Neutrophil (primary cell): ENCODE results near the gene PIAS1.
A peak's percentile ranks its signal among the peaks of the same experiment; 100 is the strongest.

Experiments
- H3K27ac ChIP-seq: fragments of 200-600 bp; sonication (generic); 2 replicates; pipeline ENCODE4 v1.5.1; 2016; ENCODE audit warnings: mild to moderate bottlenecking, moderate library complexity
- H3K27me3 ChIP-seq: fragments of 200-600 bp; sonication (generic); 2 replicates; pipeline ENCODE4 v1.6.0; 2016; ENCODE audit warnings: mild to moderate bottlenecking
- H3K36me3 ChIP-seq: fragments of 200-600 bp; sonication (generic); 2 replicates; pipeline ENCODE4 v1.5.1; 2017
- H3K4me1 ChIP-seq, 2 experiments: fragments of 200-600 bp in 1 of 2; sonication (generic) in 1 of 2; 1 replicate in 1 of 2; 2 replicates in 1 of 2; pipeline versions ENCODE4 v1.5.1 to v1.6.1; 2013 to 2016; ENCODE audit warnings: low read depth in 1 of 2, low read length in 1 of 2, mild to moderate bottlenecking in 1 of 2, moderate library complexity in 1 of 2; ENCODE audit not compliant: control insufficient read depth in 1 of 2, insufficient read depth in 1 of 2
- H3K4me3 ChIP-seq, 2 experiments: fragments of 200-600 bp in 1 of 2; sonication (generic) in 1 of 2; 1 replicate in 1 of 2; 2 replicates in 1 of 2; pipeline ENCODE4 v1.5.1; 2013 to 2016; ENCODE audit warnings: low read depth in 1 of 2, low read length in 1 of 2, mild to moderate bottlenecking in 1 of 2, moderate library complexity in 1 of 2
- H3K9me3 ChIP-seq: fragments of 200-600 bp; sonication (generic); 2 replicates; pipeline ENCODE4 v1.5.1; 2016
- CTCF ChIP-seq: fragments of 200-600 bp; sonication (generic); IDR thresholded peaks from 2 replicates; pipeline ENCODE4 v1.5.1; 2016; ENCODE audit warnings: antibody characterized with exemption

The PIAS1 gene

GRCh38 chr15:68103603-68104002 is 49.5 kb downstream of the PIAS1 start:
- Histone ChIP-seq H3K36me3 (peaks cover 6% of the 10 kb centered on the region), H3K4me3 (no peak overlapping the region), H3K27ac (no peak overlapping the region), H3K27me3 (no peaks in the 10 kb centered on the region), H3K4me1 (peaks cover 29 to 30% of the 10 kb centered on the region in 2 experiments), H3K9me3 (no peaks in the 10 kb centered on the region)
- TF ChIP-seq CTCF = no peak

GRCh38 chr15:68106656-68107055 is 52.5 kb downstream of the PIAS1 start:
- Histone ChIP-seq H3K4me3 (no peak overlapping the region), H3K36me3 (peaks cover 6% of the 10 kb centered on the region), H3K9me3 (no peaks in the 10 kb centered on the region), H3K27ac (no peak overlapping the region), H3K4me1 (peaks cover 2 to 3% of the 10 kb centered on the region in 2 experiments), H3K27me3 (no peaks in the 10 kb centered on the region)
- TF ChIP-seq CTCF = no peak

- Histone ChIP-seq H3K9me3 (no peaks in the 10 kb centered on the region), H3K27me3 (no peaks in the 10 kb centered on the region), H3K36me3 (peaks cover 6% of the 10 kb centered on the region), H3K4me1 (peaks cover 0 to 6% of the 10 kb centered on the region in 2 experiments), H3K4me3 (no peak overlapping the region), H3K27ac (no peak overlapping the region)
- TF ChIP-seq CTCF = no peak
Measured at GRCh38 chr15:68107142-68107541, 53.0 kb downstream of the PIAS1 start.

- Histone ChIP-seq H3K27me3 (no peaks in the 10 kb centered on the region), H3K27ac (peak overlapping the region; percentile 59), H3K9me3 (no peaks in the 10 kb centered on the region), H3K4me1 (peaks cover 19 to 42% of the 10 kb centered on the region in 2 experiments), H3K36me3 (no peaks in the 10 kb centered on the region), H3K4me3 (no peak overlapping the region)
- TF ChIP-seq CTCF = no peak
Measured at GRCh38 chr15:68112706-68113105, 58.6 kb downstream of the PIAS1 start.

- Histone ChIP-seq H3K4me1 (peaks cover 19 to 42% of the 10 kb centered on the region in 2 experiments), H3K4me3 (no peak overlapping the region), H3K36me3 (no peaks in the 10 kb centered on the region), H3K27me3 (no peaks in the 10 kb centered on the region), H3K27ac (peak overlapping the region; percentile 59), H3K9me3 (no peaks in the 10 kb centered on the region)
- no peak for TF ChIP-seq CTCF
Measured at GRCh38 chr15:68113273-68113672, 59.2 kb downstream of the PIAS1 start.

- H3K4me3 ChIP-seq = peak overlapping the region in 1 of 2 experiments; percentile 23
- H3K9me3 ChIP-seq = no peaks in the 10 kb centered on the region
- no peak for TF ChIP-seq CTCF
- peaks cover 19 to 42% of the 10 kb centered on the region in 2 experiments for H3K4me1 ChIP-seq
- H3K36me3 ChIP-seq = no peaks in the 10 kb centered on the region
- peak overlapping the region; percentile 59 for H3K27ac ChIP-seq
- no peaks in the 10 kb centered on the region for H3K27me3 ChIP-seq
Measured at GRCh38 chr15:68113751-68114150, 59.6 kb downstream of the PIAS1 start.
